Brain microvascular endothelial cell (primary cell): ENCODE results near the gene ATXN10.

Experiments
- DNase-seq: peaks from one replicate; pipeline ENCODE4 v3.0.0-alpha.2; 2020
- H3K27ac ChIP-seq: fragments of 250-450 bp; sonication (Bioruptor Pico); 2 replicates; pipeline ENCODE4 v1.5.1; 2020; ENCODE audit warnings: mild to moderate bottlenecking, moderate library complexity
- H3K27me3 ChIP-seq: fragments of 250-450 bp; sonication (Bioruptor Pico); replicated peaks from 2 replicates; pipeline ENCODE4 v1.5.1; 2020; ENCODE audit warnings: mild to moderate bottlenecking
- H3K36me3 ChIP-seq: fragments of 250-450 bp; sonication (Bioruptor Pico); replicated peaks from 2 replicates; pipeline ENCODE4 v1.5.1; 2020; ENCODE audit warnings: mild to moderate bottlenecking
- H3K4me3 ChIP-seq: 2 replicates; pipeline ENCODE4 v1.5.1; 2011; ENCODE audit warnings: low read depth, mild to moderate bottlenecking, control low read depth, low read length, moderate library complexity
- CTCF ChIP-seq: IDR thresholded peaks from 2 replicates; pipeline ENCODE4 v1.5.1; 2011; ENCODE audit warnings: low read depth, mild to moderate bottlenecking, moderate library complexity, low read length, control low read depth, inconsistent platforms; ENCODE audit errors: missing control alignments
- in situ Hi-C: cut with HindIII; loops from 2 replicates; pipeline ENCODE4 v1.10.0; 2017; ENCODE audit warnings: low sequenced_read_pairs, low pct_ligation_motif_present

The ATXN10 gene

GRCh38 chr22:45636683-45637082, 35.0 kb upstream of the ATXN10 start:
- no peak for TF ChIP-seq CTCF
- peaks cover 2% of the 10 kb centered on the region for H3K27me3 ChIP-seq
- H3K36me3 ChIP-seq: no peaks in the 10 kb centered on the region
- H3K4me3 ChIP-seq: no peak overlapping the region
- in situ Hi-C loops: no loop called here
- H3K27ac ChIP-seq: no peak overlapping the region
- no peak for DNase-seq

GRCh38 chr22:45638197-45638596, 33.4 kb upstream of the ATXN10 start:
- Histone ChIP-seq H3K27me3 (peaks cover 2% of the 10 kb centered on the region), H3K4me3 (no peak overlapping the region), H3K36me3 (no peaks in the 10 kb centered on the region), H3K27ac (no peak overlapping the region)
- no peak for DNase-seq
- TF ChIP-seq CTCF: no peak
- in situ Hi-C loops: no loop called here

GRCh38 chr22:45638834-45639746, 32.5 kb upstream of the ATXN10 start:
- TF ChIP-seq CTCF: peak; percentile 20
- peak overlapping the region; percentile 12 for H3K4me3 ChIP-seq
- no peaks in the 10 kb centered on the region for H3K36me3 ChIP-seq
- in situ Hi-C loops: no loop called here
- H3K27ac ChIP-seq: no peak overlapping the region
- no peaks in the 10 kb centered on the region for H3K27me3 ChIP-seq
- DNase-seq: peak; percentile 12

- in situ Hi-C loops: no loop called here
- H3K27me3 ChIP-seq: no peaks in the 10 kb centered on the region
- H3K4me3 ChIP-seq: no peak overlapping the region
- H3K27ac ChIP-seq: no peak overlapping the region
- H3K36me3 ChIP-seq: no peaks in the 10 kb centered on the region
- TF ChIP-seq CTCF: no peak
- DNase-seq: no peak
Measured at GRCh38 chr22:45639747-45640102, 31.9 kb upstream of the ATXN10 start.

- TF ChIP-seq CTCF: no peak
- Histone ChIP-seq H3K27me3 (no peaks in the 10 kb centered on the region), H3K4me3 (no peak overlapping the region), H3K27ac (no peak overlapping the region), H3K36me3 (no peaks in the 10 kb centered on the region)
- in situ Hi-C loops: no loop called here
- DNase-seq: no peak
Measured at GRCh38 chr22:45640291-45640940, 31.2 kb upstream of the ATXN10 start.
